ENCODE data around the gene SLC12A1.

Gene SLC12A1

DNA sequence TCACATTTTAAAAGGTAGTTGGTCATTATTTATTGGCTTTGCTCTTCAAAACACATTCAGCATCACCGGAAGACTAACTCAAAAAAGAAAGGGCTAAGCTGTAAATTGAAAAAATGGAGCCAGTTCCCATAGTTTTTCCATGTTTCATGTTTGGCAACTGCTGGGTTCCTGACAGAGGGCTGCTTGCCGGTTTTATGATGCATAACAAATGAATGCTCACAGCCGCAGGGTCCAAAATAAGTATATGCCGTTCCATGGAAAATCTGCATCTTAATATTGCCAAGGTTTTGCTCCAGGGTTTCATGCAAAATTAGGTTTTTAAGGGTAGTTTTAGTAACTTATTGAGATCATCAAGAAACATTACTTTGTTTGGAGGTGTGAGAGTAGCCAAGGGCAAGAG, 15.8 kb downstream of the SLC12A1 start:
- Histone ChIP-seq H4K8ac (ENCODE audit: low read depth, low read length) (no peak overlapping the region), H3K36me3 (replicated peaks in 1 of 2; ENCODE audit: control insufficient read depth in 2 of 2, insufficient read depth in 2 of 2, low read length in 2 of 2) (no peaks in the 10 kb centered on the region), H3K9me3 (replicated peaks in 1 of 2; ENCODE audit: control insufficient read depth in 2 of 2, insufficient read depth in 1 of 2, low read depth in 1 of 2, low read length in 2 of 2) (no peaks in the 10 kb centered on the region), H3K27ac (replicated peaks; ENCODE audit: low read length) (no peak overlapping the region), H2BK5ac (ENCODE audit: low read length) (no peak overlapping the region), H3K9ac (ENCODE audit: low read depth, low read length, poor library complexity) (no peak overlapping the region), H2AFZ (ENCODE audit: low read length) (no peak overlapping the region), H3K18ac (ENCODE audit: low read length) (no peak overlapping the region), H2BK120ac (ENCODE audit: low read depth, low read length) (no peak overlapping the region), H4K91ac (ENCODE audit: low read depth, low read length, poor library complexity) (no peak overlapping the region), H3K4ac (ENCODE audit: low read length) (no peak overlapping the region), H3K4me2 (ENCODE audit: insufficient read depth, low read length, poor library complexity, severe bottlenecking) (no peak overlapping the region), H3K14ac (ENCODE audit: low read length) (no peak overlapping the region), H3K27me3 (ENCODE audit: control insufficient read depth in 3 of 3, insufficient read depth in 3 of 3, low read depth in 1 of 3, low read length in 3 of 3) (peaks cover 0 to 1% (median 0%) of the 10 kb centered on the region in 3 experiments), H3K79me1 (ENCODE audit: low read depth, low read length) (no peaks in the 10 kb centered on the region), H3K23ac (ENCODE audit: low read depth, low read length, poor library complexity) (no peak overlapping the region), H3K4me1 (ENCODE audit: control insufficient read depth in 2 of 2, insufficient read depth in 1 of 2, low read depth in 1 of 2, low read length in 2 of 2) (peaks cover 0 to 1% of the 10 kb centered on the region in 2 donors), H2BK15ac (ENCODE audit: low read length) (no peak overlapping the region), H2AK5ac (ENCODE audit: low read depth, low read length) (no peak overlapping the region), H2BK12ac (ENCODE audit: low read length) (no peak overlapping the region), H3K4me3 (ENCODE audit: low read length in 2 of 2) (no peak overlapping the region)
- no CpG with 5 or more reads among the region's 4 CpGs for WGBS, 2 donors (ENCODE audit: extremely low coverage in 2 of 2, insufficient read length in 2 of 2, insufficient replicate concordance in 1 of 2)
- DNase-seq (ENCODE audit: low spot score), result no peak

- Histone ChIP-seq H3K9me3 (replicated peaks in 1 of 2; ENCODE audit: control insufficient read depth in 2 of 2, insufficient read depth in 1 of 2, low read depth in 1 of 2, low read length in 2 of 2) (no peaks in the 10 kb centered on the region), H3K4me3 (ENCODE audit: low read length in 2 of 2) (no peak overlapping the region), H3K18ac (ENCODE audit: low read length) (no peak overlapping the region), H3K23ac (ENCODE audit: low read depth, low read length, poor library complexity) (no peak overlapping the region), H3K27ac (replicated peaks; ENCODE audit: low read length) (no peak overlapping the region), H2BK120ac (ENCODE audit: low read depth, low read length) (no peak overlapping the region), H2BK12ac (ENCODE audit: low read length) (no peak overlapping the region), H2BK5ac (ENCODE audit: low read length) (no peak overlapping the region), H3K4me1 (ENCODE audit: control insufficient read depth in 2 of 2, insufficient read depth in 1 of 2, low read depth in 1 of 2, low read length in 2 of 2) (peaks cover 0 to 1% of the 10 kb centered on the region in 2 donors), H3K36me3 (replicated peaks in 1 of 2; ENCODE audit: control insufficient read depth in 2 of 2, insufficient read depth in 2 of 2, low read length in 2 of 2) (no peaks in the 10 kb centered on the region), H3K14ac (ENCODE audit: low read length) (no peak overlapping the region), H3K27me3 (ENCODE audit: control insufficient read depth in 3 of 3, insufficient read depth in 3 of 3, low read depth in 1 of 3, low read length in 3 of 3) (peaks cover 0 to 1% (median 0%) of the 10 kb centered on the region in 3 experiments), H3K4ac (ENCODE audit: low read length) (no peak overlapping the region), H4K91ac (ENCODE audit: low read depth, low read length, poor library complexity) (no peak overlapping the region), H4K8ac (ENCODE audit: low read depth, low read length) (no peak overlapping the region), H2BK15ac (ENCODE audit: low read length) (no peak overlapping the region), H2AK5ac (ENCODE audit: low read depth, low read length) (no peak overlapping the region), H3K4me2 (ENCODE audit: insufficient read depth, low read length, poor library complexity, severe bottlenecking) (no peak overlapping the region), H3K79me1 (ENCODE audit: low read depth, low read length) (no peaks in the 10 kb centered on the region), H3K9ac (ENCODE audit: low read depth, low read length, poor library complexity) (no peak overlapping the region), H2AFZ (ENCODE audit: low read length) (no peak overlapping the region)
- no peak for DNase-seq (ENCODE audit: low spot score)
- WGBS, 2 donors (ENCODE audit: extremely low coverage in 2 of 2, insufficient read length in 2 of 2, insufficient replicate concordance in 1 of 2), result no CpG with 5 or more reads among the region's 1 CpG
These were observed 16.5 kb downstream of the SLC12A1 start for GRCh38 chr15:48222627-48223026.

GRCh38 chr15:48225771-48226170, 19.7 kb downstream of the SLC12A1 start:
- H3K4ac ChIP-seq (ENCODE audit: low read length), result no peak overlapping the region
- H3K9ac ChIP-seq (ENCODE audit: low read depth, low read length, poor library complexity), result no peak overlapping the region
- H3K14ac ChIP-seq (ENCODE audit: low read length), result no peak overlapping the region
- no peak for DNase-seq (ENCODE audit: low spot score)
- H2AK5ac ChIP-seq (ENCODE audit: low read depth, low read length), result no peak overlapping the region
- no peak overlapping the region for H3K23ac ChIP-seq (ENCODE audit: low read depth, low read length, poor library complexity)
- H2BK5ac ChIP-seq (ENCODE audit: low read length), result no peak overlapping the region
- no peak overlapping the region for H2BK120ac ChIP-seq (ENCODE audit: low read depth, low read length)
- H3K36me3 ChIP-seq (replicated peaks in 1 of 2; ENCODE audit: control insufficient read depth in 2 of 2, insufficient read depth in 2 of 2, low read length in 2 of 2), result no peaks in the 10 kb centered on the region
- no peak overlapping the region for H2BK15ac ChIP-seq (ENCODE audit: low read length)
- WGBS, 2 donors (ENCODE audit: extremely low coverage in 2 of 2, insufficient read length in 2 of 2, insufficient replicate concordance in 1 of 2), result no CpG with 5 or more reads among the region's 3 CpGs
- no peak overlapping the region for H2BK12ac ChIP-seq (ENCODE audit: low read length)
- no peak overlapping the region for H3K4me2 ChIP-seq (ENCODE audit: insufficient read depth, low read length, poor library complexity, severe bottlenecking)
- H3K4me1 ChIP-seq (ENCODE audit: control insufficient read depth in 2 of 2, insufficient read depth in 1 of 2, low read depth in 1 of 2, low read length in 2 of 2), result peaks cover 0 to 1% of the 10 kb centered on the region in 2 donors
- no peak overlapping the region for H3K27ac ChIP-seq (replicated peaks; ENCODE audit: low read length)
- no peak overlapping the region for H4K8ac ChIP-seq (ENCODE audit: low read depth, low read length)
- H3K79me1 ChIP-seq (ENCODE audit: low read depth, low read length), result no peaks in the 10 kb centered on the region
- H3K18ac ChIP-seq (ENCODE audit: low read length), result no peak overlapping the region
- H3K27me3 ChIP-seq (ENCODE audit: control insufficient read depth in 3 of 3, insufficient read depth in 3 of 3, low read depth in 1 of 3, low read length in 3 of 3), result peaks cover 0 to 4% (median 1%) of the 10 kb centered on the region in 3 experiments
- H3K9me3 ChIP-seq (replicated peaks in 1 of 2; ENCODE audit: control insufficient read depth in 2 of 2, insufficient read depth in 1 of 2, low read depth in 1 of 2, low read length in 2 of 2), result no peaks in the 10 kb centered on the region
- no peak overlapping the region for H2AFZ ChIP-seq (ENCODE audit: low read length)
- H3K4me3 ChIP-seq (ENCODE audit: low read length in 2 of 2), result no peak overlapping the region
- no peak overlapping the region for H4K91ac ChIP-seq (ENCODE audit: low read depth, low read length, poor library complexity)

GRCh38 chr15:48230498-48230897, 24.4 kb downstream of the SLC12A1 start:
- H3K14ac ChIP-seq (ENCODE audit: low read length), result no peak overlapping the region
- no peaks in the 10 kb centered on the region for H3K36me3 ChIP-seq (replicated peaks in 1 of 2; ENCODE audit: control insufficient read depth in 2 of 2, insufficient read depth in 2 of 2, low read length in 2 of 2)
- H2BK15ac ChIP-seq (ENCODE audit: low read length), result no peak overlapping the region
- peaks cover 0 to 13% (median 0%) of the 10 kb centered on the region in 3 experiments for H3K27me3 ChIP-seq (ENCODE audit: control insufficient read depth in 3 of 3, insufficient read depth in 3 of 3, low read depth in 1 of 3, low read length in 3 of 3)
- H2BK12ac ChIP-seq (ENCODE audit: low read length), result no peak overlapping the region
- no peak overlapping the region for H3K4me2 ChIP-seq (ENCODE audit: insufficient read depth, low read length, poor library complexity, severe bottlenecking)
- no peak overlapping the region for H2BK120ac ChIP-seq (ENCODE audit: low read depth, low read length)
- H2AK5ac ChIP-seq (ENCODE audit: low read depth, low read length), result no peak overlapping the region
- no peak for DNase-seq (ENCODE audit: low spot score)
- H3K9ac ChIP-seq (ENCODE audit: low read depth, low read length, poor library complexity), result no peak overlapping the region
- H3K79me1 ChIP-seq (ENCODE audit: low read depth, low read length), result no peaks in the 10 kb centered on the region
- no peak overlapping the region for H4K91ac ChIP-seq (ENCODE audit: low read depth, low read length, poor library complexity)
- H4K8ac ChIP-seq (ENCODE audit: low read depth, low read length), result no peak overlapping the region
- H3K4me1 ChIP-seq (ENCODE audit: control insufficient read depth in 2 of 2, insufficient read depth in 1 of 2, low read depth in 1 of 2, low read length in 2 of 2), result peaks cover 0 to 1% of the 10 kb centered on the region in 2 donors
- no peak overlapping the region for H3K4me3 ChIP-seq (ENCODE audit: low read length in 2 of 2)
- no peak overlapping the region for H2AFZ ChIP-seq (ENCODE audit: low read length)
- H3K4ac ChIP-seq (ENCODE audit: low read length), result no peak overlapping the region
- WGBS, 2 donors (ENCODE audit: extremely low coverage in 2 of 2, insufficient read length in 2 of 2, insufficient replicate concordance in 1 of 2), result no CpG with 5 or more reads among the region's 5 CpGs
- no peak overlapping the region for H3K27ac ChIP-seq (replicated peaks; ENCODE audit: low read length)
- H2BK5ac ChIP-seq (ENCODE audit: low read length), result no peak overlapping the region
- H3K23ac ChIP-seq (ENCODE audit: low read depth, low read length, poor library complexity), result no peak overlapping the region
- H3K18ac ChIP-seq (ENCODE audit: low read length), result no peak overlapping the region
- H3K9me3 ChIP-seq (replicated peaks in 1 of 2; ENCODE audit: control insufficient read depth in 2 of 2, insufficient read depth in 1 of 2, low read depth in 1 of 2, low read length in 2 of 2), result no peaks in the 10 kb centered on the region
